ENCODE results near the gene BNC2. TPM values are rescaled to one million over a fixed set of nuclear protein-coding genes. Genes with fewer than 3 reads are reported as not detected.

The BNC2 gene
- total and polyA plus RNA-seq, 7 experiments from 2014 or later, result 0.05 to 1.5 (median 0.59) TPM; not detected in 3

DNA sequence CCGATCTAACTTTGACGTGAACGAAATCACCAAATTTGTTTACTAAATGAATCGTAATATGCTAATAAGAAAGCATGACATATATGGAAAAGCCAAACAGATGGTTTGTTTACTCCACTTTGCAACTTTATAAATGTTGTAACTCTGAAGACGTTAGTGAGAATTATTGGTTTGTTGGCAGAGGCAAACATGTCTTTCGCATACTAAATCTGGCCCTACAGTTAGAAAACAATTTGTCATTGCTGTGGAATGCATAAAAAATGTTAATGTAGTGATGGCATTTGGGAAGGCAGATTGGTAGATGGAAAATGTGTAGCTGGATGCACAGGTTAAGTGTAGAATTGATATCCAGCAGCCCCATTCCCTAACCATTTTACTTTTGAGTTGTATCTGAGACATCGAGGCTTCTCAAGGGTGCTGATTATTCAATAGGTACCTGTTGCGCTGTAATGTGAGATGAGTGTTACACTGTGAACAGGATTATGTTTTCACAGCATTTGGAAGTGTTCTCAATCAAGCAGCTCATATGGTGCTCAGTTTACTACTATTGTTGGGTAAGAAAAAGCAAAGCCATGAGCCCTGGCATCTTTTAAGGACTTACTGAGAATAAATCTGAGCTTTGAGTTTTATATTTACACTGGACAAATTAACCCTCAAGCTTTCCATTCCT, 444.8 kb downstream of the BNC2 start:
- Histone ChIP-seq H3K36me3 (ENCODE audit: control insufficient read depth in 2 of 3, insufficient read depth in 3 of 3, low read length in 3 of 3) (no peaks in the 10 kb centered on the region), H3K4me1 (ENCODE audit: control insufficient read depth in 2 of 2, insufficient read depth in 2 of 2, low read length in 2 of 2) (no peaks in the 10 kb centered on the region), H3K9me3 (ENCODE audit: control insufficient read depth in 2 of 3, low read length in 3 of 3) (no peaks in the 10 kb centered on the region), H3K4me3 (ENCODE audit: low read length) (no peak overlapping the region), H3K27me3 (ENCODE audit: control insufficient read depth in 2 of 2, insufficient read depth in 2 of 2, low read length in 2 of 2) (no peaks in the 10 kb centered on the region), H3K27ac (ENCODE audit: low read depth, low read length) (no peak overlapping the region)
- DNase-seq, result no peak
- Mint-ChIP-seq H3K9me3 (peaks cover 0 to 10% (median 0%) of the 10 kb centered on the region in 11 donors), H3K36me3 (no peaks in the 10 kb centered on the region), H3K4me1 (no peaks in the 10 kb centered on the region), H3K27me3 (no peaks in the 10 kb centered on the region), H3K27ac (no peak overlapping the region), H3K4me3 (no peak overlapping the region)
- intact Hi-C loops (cut with micrococcal nuclease), result no loop called here
- ATAC-seq, result no peak
- ChIA-PET CTCF (no interaction called here), POLR2A (no interaction called here)

DNA sequence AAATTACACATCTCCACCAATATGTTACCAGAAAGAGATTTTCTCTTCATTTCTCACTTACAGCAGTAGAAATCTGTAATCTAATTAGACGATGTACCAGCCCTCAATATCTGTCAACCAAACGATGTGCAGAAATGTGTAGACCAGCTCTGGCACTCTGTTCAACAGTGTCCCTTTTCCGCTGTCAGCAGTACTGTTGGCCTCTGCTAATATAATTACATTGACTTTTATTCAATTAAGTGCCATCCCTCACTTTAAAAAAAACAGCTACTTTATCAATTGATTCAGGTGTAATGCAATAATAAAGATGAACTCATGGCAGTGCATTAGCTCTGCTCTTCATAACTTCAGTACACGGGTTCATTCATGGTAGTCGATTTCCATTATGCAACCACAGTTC, 448.4 kb downstream of the BNC2 start:
- Histone ChIP-seq H3K4me3 (ENCODE audit: low read length) (no peak overlapping the region), H3K4me1 (ENCODE audit: control insufficient read depth in 2 of 2, insufficient read depth in 2 of 2, low read length in 2 of 2) (no peaks in the 10 kb centered on the region), H3K9me3 (ENCODE audit: control insufficient read depth in 2 of 3, low read length in 3 of 3) (no peaks in the 10 kb centered on the region), H3K27me3 (ENCODE audit: control insufficient read depth in 2 of 2, insufficient read depth in 2 of 2, low read length in 2 of 2) (no peaks in the 10 kb centered on the region), H3K27ac (ENCODE audit: low read depth, low read length) (no peak overlapping the region), H3K36me3 (ENCODE audit: control insufficient read depth in 2 of 3, insufficient read depth in 3 of 3, low read length in 3 of 3) (no peaks in the 10 kb centered on the region)
- no peaks in the 10 kb centered on the region for H3K4me1 Mint-ChIP-seq
- no peaks in the 10 kb centered on the region for H3K27me3 Mint-ChIP-seq
- no peak for DNase-seq
- ATAC-seq, result no peak
- CTCF ChIA-PET, result no interaction called here
- peaks cover 0 to 10% (median 0%) of the 10 kb centered on the region in 11 donors for H3K9me3 Mint-ChIP-seq
- intact Hi-C loops (cut with micrococcal nuclease), result no loop called here
- POLR2A ChIA-PET, result no interaction called here
- no peak overlapping the region for H3K27ac Mint-ChIP-seq
- no peak overlapping the region for H3K4me3 Mint-ChIP-seq
- no peaks in the 10 kb centered on the region for H3K36me3 Mint-ChIP-seq

DNA sequence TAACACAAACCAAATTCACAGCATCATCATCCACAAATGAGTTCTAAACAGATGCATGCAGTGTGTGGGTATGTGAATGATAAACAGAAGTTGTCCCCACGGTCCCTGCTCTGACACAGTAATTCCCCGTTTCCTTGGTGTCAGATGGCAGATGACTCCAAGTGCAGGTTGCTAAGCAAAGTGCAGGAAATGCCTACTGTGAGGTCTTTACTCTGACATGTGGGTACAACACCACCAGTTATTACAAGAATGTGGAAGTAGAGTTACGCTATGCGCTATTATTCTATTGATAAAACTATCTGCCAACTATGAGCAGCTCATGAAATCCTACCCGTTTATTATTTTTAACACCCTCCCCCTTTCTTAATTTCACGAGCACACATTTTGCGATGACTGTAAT, 448.9 kb downstream of the BNC2 start:
- H3K27me3 Mint-ChIP-seq, result no peaks in the 10 kb centered on the region
- CTCF ChIA-PET, result no interaction called here
- H3K9me3 Mint-ChIP-seq, result peaks cover 0 to 10% (median 0%) of the 10 kb centered on the region in 11 donors
- no peak for ATAC-seq
- Histone ChIP-seq H3K27me3 (ENCODE audit: control insufficient read depth in 2 of 2, insufficient read depth in 2 of 2, low read length in 2 of 2) (no peaks in the 10 kb centered on the region), H3K27ac (ENCODE audit: low read depth, low read length) (no peak overlapping the region), H3K4me3 (ENCODE audit: low read length) (no peak overlapping the region), H3K36me3 (ENCODE audit: control insufficient read depth in 2 of 3, insufficient read depth in 3 of 3, low read length in 3 of 3) (no peaks in the 10 kb centered on the region), H3K4me1 (ENCODE audit: control insufficient read depth in 2 of 2, insufficient read depth in 2 of 2, low read length in 2 of 2) (no peaks in the 10 kb centered on the region), H3K9me3 (ENCODE audit: control insufficient read depth in 2 of 3, low read length in 3 of 3) (no peaks in the 10 kb centered on the region)
- no peak overlapping the region for H3K4me3 Mint-ChIP-seq
- no peaks in the 10 kb centered on the region for H3K36me3 Mint-ChIP-seq
- no peak for DNase-seq
- intact Hi-C loops (cut with micrococcal nuclease), result no loop called here
- no peak overlapping the region for H3K27ac Mint-ChIP-seq
- no peaks in the 10 kb centered on the region for H3K4me1 Mint-ChIP-seq
- POLR2A ChIA-PET, result no interaction called here

DNA sequence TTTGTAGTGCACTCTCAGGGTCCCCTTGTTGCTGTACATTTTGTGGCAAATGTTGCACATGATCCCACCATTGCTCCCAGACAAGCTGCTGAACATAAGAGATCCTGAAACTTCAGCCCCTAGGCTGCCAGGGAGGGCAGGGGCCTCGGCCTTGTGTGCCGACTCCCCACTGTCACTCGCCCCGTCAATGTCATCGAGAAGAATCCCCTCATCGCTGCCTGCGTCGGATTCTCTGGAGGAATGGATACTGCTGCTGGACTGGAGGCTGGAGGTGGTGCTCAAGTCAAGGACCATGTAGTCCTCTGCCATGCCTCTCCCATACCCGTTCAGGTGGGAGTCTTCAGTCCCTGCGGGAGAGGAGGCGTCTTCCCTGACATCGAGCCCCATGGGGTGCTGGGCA, 451.3 kb downstream of the BNC2 start:
- Mint-ChIP-seq H3K27ac (no peak overlapping the region), H3K9me3 (peaks cover 0 to 10% (median 0%) of the 10 kb centered on the region in 11 donors), H3K27me3 (peaks cover 0 to 4% (median 0%) of the 10 kb centered on the region in 5 donors), H3K36me3 (peaks cover 0 to 3% (median 0%) of the 10 kb centered on the region in 5 donors), H3K4me1 (no peaks in the 10 kb centered on the region), H3K4me3 (no peak overlapping the region)
- H3K4me1 ChIP-seq (ENCODE audit: control insufficient read depth in 2 of 2, insufficient read depth in 2 of 2, low read length in 2 of 2), result no peaks in the 10 kb centered on the region
- ATAC-seq, result no peak
- no peaks in the 10 kb centered on the region for H3K27me3 ChIP-seq (ENCODE audit: control insufficient read depth in 2 of 2, insufficient read depth in 2 of 2, low read length in 2 of 2)
- intact Hi-C loops (cut with micrococcal nuclease), result no loop called here
- ChIA-PET POLR2A (no interaction called here), CTCF (no interaction called here)
- no peaks in the 10 kb centered on the region for H3K9me3 ChIP-seq (ENCODE audit: control insufficient read depth in 2 of 3, low read length in 3 of 3)
- no peak for DNase-seq
- H3K36me3 ChIP-seq (ENCODE audit: control insufficient read depth in 2 of 3, insufficient read depth in 3 of 3, low read length in 3 of 3), result no peaks in the 10 kb centered on the region
- no peak overlapping the region for H3K27ac ChIP-seq (ENCODE audit: low read depth, low read length)
- no peak overlapping the region for H3K4me3 ChIP-seq (ENCODE audit: low read length)

DNA sequence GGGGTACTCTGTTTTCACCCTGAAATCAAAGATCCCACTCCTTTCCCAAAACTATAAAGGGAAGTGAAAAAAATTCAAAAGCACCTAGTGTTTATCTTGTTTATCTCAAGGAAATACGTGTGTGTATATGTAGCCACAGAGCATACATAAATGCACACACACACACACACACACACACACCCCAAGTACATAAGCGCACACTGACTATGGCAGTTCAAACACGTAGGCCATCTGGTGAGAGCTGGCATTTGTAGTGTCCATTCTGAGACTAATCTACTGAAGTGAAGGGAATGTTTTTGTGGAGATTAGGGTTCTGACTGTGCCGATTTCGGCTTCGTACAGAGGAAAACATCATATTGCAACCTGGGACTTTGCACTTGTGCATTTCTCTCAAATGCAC, 451.7 kb downstream of the BNC2 start:
- no peak overlapping the region for H3K27ac Mint-ChIP-seq
- intact Hi-C loops (cut with micrococcal nuclease), result no loop called here

DNA sequence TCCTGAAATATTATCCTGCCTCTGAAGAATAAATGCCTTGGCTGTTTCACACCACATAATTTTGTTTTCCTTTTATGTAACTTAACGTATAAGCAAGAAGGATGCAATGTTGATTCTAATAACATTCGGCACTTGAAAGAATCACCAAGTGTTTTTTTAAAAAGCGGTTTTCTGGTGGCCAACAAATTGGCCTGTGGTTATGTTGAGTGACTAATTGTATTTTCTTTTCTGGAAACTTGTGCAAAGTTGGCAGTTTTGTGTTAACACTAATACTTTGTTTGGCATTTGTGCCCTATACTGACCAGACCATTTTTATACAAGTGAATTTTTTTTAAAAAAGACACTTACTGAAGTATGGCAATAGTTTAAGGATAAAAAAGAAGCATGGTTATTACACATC, 452.7 kb downstream of the BNC2 start:
- Mint-ChIP-seq H3K4me3 (no peak overlapping the region), H3K9me3 (peaks cover 0 to 14% (median 0%) of the 10 kb centered on the region in 11 donors)

More for the DNA sequence above, 451.7 kb downstream of the BNC2 start:
- Histone ChIP-seq H3K9me3 (ENCODE audit: control insufficient read depth in 2 of 3, low read length in 3 of 3) (no peaks in the 10 kb centered on the region), H3K36me3 (ENCODE audit: control insufficient read depth in 2 of 3, insufficient read depth in 3 of 3, low read length in 3 of 3) (no peaks in the 10 kb centered on the region), H3K27me3 (ENCODE audit: control insufficient read depth in 2 of 2, insufficient read depth in 2 of 2, low read length in 2 of 2) (no peaks in the 10 kb centered on the region), H3K4me3 (ENCODE audit: low read length) (no peak overlapping the region), H3K4me1 (ENCODE audit: control insufficient read depth in 2 of 2, insufficient read depth in 2 of 2, low read length in 2 of 2) (no peaks in the 10 kb centered on the region), H3K27ac (ENCODE audit: low read depth, low read length) (no peak overlapping the region)
- Mint-ChIP-seq H3K36me3 (peaks cover 0 to 3% (median 0%) of the 10 kb centered on the region in 5 donors), H3K27me3 (peaks cover 0 to 6% (median 0%) of the 10 kb centered on the region in 5 donors), H3K4me3 (no peak overlapping the region), H3K9me3 (peaks cover 0 to 14% (median 0%) of the 10 kb centered on the region in 11 donors), H3K4me1 (no peaks in the 10 kb centered on the region)
- ChIA-PET POLR2A (no interaction called here), CTCF (no interaction called here)
- DNase-seq, result no peak
- ATAC-seq, result no peak

DNA sequence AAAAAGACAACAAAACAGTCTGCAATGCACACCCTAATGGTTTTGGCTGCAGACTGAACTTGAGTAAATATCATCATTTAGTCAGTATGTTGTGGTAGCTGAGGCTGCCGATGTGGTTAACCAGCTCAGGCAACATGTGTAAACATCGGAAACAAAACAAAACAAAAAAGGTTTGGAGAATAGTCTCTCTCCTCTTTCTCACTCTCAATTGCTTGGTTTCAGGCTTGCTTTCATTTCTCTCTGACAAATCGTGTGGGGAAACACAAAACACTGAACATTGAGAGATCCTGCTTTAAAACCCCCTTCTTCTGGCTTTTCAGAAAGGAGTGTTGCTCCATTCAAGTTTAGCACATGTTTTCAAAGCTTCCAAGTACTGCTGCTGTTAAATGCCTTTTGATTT, 453.3 kb downstream of the BNC2 start:
- H3K9me3 Mint-ChIP-seq, result peaks cover 0 to 10% (median 0%) of the 10 kb centered on the region in 11 donors
- no peak overlapping the region for H3K27ac Mint-ChIP-seq
- POLR2A ChIA-PET, result no interaction called here
- no peak for DNase-seq
- H3K4me3 ChIP-seq (ENCODE audit: low read length), result no peak overlapping the region
- H3K36me3 ChIP-seq (ENCODE audit: control insufficient read depth in 2 of 3, insufficient read depth in 3 of 3, low read length in 3 of 3), result no peaks in the 10 kb centered on the region
- H3K36me3 Mint-ChIP-seq, result peaks cover 0 to 3% (median 0%) of the 10 kb centered on the region in 5 donors
- ATAC-seq, result no peak
- H3K4me1 ChIP-seq (ENCODE audit: control insufficient read depth in 2 of 2, insufficient read depth in 2 of 2, low read length in 2 of 2), result no peaks in the 10 kb centered on the region
- H3K27me3 ChIP-seq (ENCODE audit: control insufficient read depth in 2 of 2, insufficient read depth in 2 of 2, low read length in 2 of 2), result no peaks in the 10 kb centered on the region
- intact Hi-C loops (cut with micrococcal nuclease), result no loop called here
- H3K9me3 ChIP-seq (ENCODE audit: control insufficient read depth in 2 of 3, low read length in 3 of 3), result no peaks in the 10 kb centered on the region
- no peak overlapping the region for H3K4me3 Mint-ChIP-seq
- CTCF ChIA-PET, result no interaction called here
- H3K27ac ChIP-seq (ENCODE audit: low read depth, low read length), result no peak overlapping the region
- H3K27me3 Mint-ChIP-seq, result peaks cover 0 to 6% (median 0%) of the 10 kb centered on the region in 5 donors
- no peaks in the 10 kb centered on the region for H3K4me1 Mint-ChIP-seq

More for the DNA sequence above, 452.7 kb downstream of the BNC2 start:
- no peaks in the 10 kb centered on the region for H3K36me3 ChIP-seq (ENCODE audit: control insufficient read depth in 2 of 3, insufficient read depth in 3 of 3, low read length in 3 of 3)
- ChIA-PET CTCF (no interaction called here), POLR2A (no interaction called here)
- H3K4me1 Mint-ChIP-seq, result no peaks in the 10 kb centered on the region
- H3K27ac ChIP-seq (ENCODE audit: low read depth, low read length), result no peak overlapping the region
- ATAC-seq (no peak), DNase-seq (no peak)
- H3K4me3 ChIP-seq (ENCODE audit: low read length), result no peak overlapping the region
- H3K27ac Mint-ChIP-seq, result no peak overlapping the region
- H3K4me1 ChIP-seq (ENCODE audit: control insufficient read depth in 2 of 2, insufficient read depth in 2 of 2, low read length in 2 of 2), result no peaks in the 10 kb centered on the region
- peaks cover 0 to 3% (median 0%) of the 10 kb centered on the region in 5 donors for H3K36me3 Mint-ChIP-seq
- no peaks in the 10 kb centered on the region for H3K9me3 ChIP-seq (ENCODE audit: control insufficient read depth in 2 of 3, low read length in 3 of 3)
- peaks cover 0 to 6% (median 0%) of the 10 kb centered on the region in 5 donors for H3K27me3 Mint-ChIP-seq
- no peaks in the 10 kb centered on the region for H3K27me3 ChIP-seq (ENCODE audit: control insufficient read depth in 2 of 2, insufficient read depth in 2 of 2, low read length in 2 of 2)
- intact Hi-C loops (cut with micrococcal nuclease), result no loop called here

Measured in naive thymus-derived CD4-positive, alpha-beta T cell (primary cell).